ENCODE measurements around the gene ARHGEF33. TPM values are rescaled to one million over a fixed set of nuclear protein-coding genes. Genes with fewer than 3 reads are reported as not detected.

ARHGEF33 gene
- total and polyA plus RNA-seq, 2 experiments from 2014 or later: 0.10 to 1.8 TPM

GRCh38 chr2:38922389-38922788 lies 32.7 kb downstream of the ARHGEF33 start (continued):
- TF ChIP-seq ZNF462 (CRISPR knock-in tag; IDR thresholded peaks at IDR 0.05) (no peak), JUNB (IDR thresholded peaks at IDR 0.05; ENCODE audit: unreplicated experiment) (no peak), EZH2 (IDR thresholded peaks at IDR 0.05; ENCODE audit: low read depth, unreplicated experiment) (no peak), STAT1 (IDR thresholded peaks at IDR 0.05; ENCODE audit: unreplicated experiment) (no peak), ETS1 (IDR thresholded peaks at IDR 0.05) (no peak), POLR2AphosphoS5 (IDR thresholded peaks at IDR 0.05; ENCODE audit: low read depth) (no peak), EZH2phosphoT487 (IDR thresholded peaks at IDR 0.05; ENCODE audit: unreplicated experiment) (no peak), ZNF114 (CRISPR knock-in tag; IDR thresholded peaks at IDR 0.05) (no peak), CREB1 (CRISPR knock-in tag; IDR thresholded peaks at IDR 0.05; ENCODE audit: low read depth) (no peak)
- TF ChIP-seq, protein P1, sequence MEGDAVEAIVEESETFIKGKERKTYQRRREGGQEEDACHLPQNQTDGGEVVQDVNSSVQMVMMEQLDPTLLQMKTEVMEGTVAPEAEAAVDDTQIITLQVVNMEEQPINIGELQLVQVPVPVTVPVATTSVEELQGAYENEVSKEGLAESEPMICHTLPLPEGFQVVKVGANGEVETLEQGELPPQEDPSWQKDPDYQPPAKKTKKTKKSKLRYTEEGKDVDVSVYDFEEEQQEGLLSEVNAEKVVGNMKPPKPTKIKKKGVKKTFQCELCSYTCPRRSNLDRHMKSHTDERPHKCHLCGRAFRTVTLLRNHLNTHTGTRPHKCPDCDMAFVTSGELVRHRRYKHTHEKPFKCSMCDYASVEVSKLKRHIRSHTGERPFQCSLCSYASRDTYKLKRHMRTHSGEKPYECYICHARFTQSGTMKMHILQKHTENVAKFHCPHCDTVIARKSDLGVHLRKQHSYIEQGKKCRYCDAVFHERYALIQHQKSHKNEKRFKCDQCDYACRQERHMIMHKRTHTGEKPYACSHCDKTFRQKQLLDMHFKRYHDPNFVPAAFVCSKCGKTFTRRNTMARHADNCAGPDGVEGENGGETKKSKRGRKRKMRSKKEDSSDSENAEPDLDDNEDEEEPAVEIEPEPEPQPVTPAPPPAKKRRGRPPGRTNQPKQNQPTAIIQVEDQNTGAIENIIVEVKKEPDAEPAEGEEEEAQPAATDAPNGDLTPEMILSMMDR (conservative IDR thresholded peaks at IDR 0.05; ENCODE audit: low read depth in 2 of 2): no peak

Data from GM23338 (cell line).